SU-DHL-6 (cell line): ENCODE results near the gene MYMX.

Experiments used
- H2AFZ ChIP-seq: fragments of 200-600 bp; sonication (generic); 2 replicates; pipeline ENCODE4 v1.6.1; 2014; ENCODE audit warnings: low read depth, mild to moderate bottlenecking, moderate library complexity, mixed read lengths, antibody characterized with exemption, low read length; ENCODE audit not compliant: severe bottlenecking
- H3F3A ChIP-seq: fragments of 200-600 bp; shearing (Covaris generic); 2 replicates; pipeline ENCODE4 v1.6.0; 2016; ENCODE audit warnings: antibody characterized with exemption, mild to moderate bottlenecking; ENCODE audit not compliant: insufficient read depth
- H3K27ac ChIP-seq: fragments of 200-600 bp; sonication (generic); 2 replicates; pipeline ENCODE4 v1.5.1; 2016; ENCODE audit warnings: low read depth, mild to moderate bottlenecking, low read length, moderate library complexity, mixed read lengths
- H3K27me3 ChIP-seq: fragments of 200-600 bp; sonication (generic), shearing (Covaris generic); 2 replicates; pipeline ENCODE4 v1.6.0; 2014; ENCODE audit warnings: mild to moderate bottlenecking, low read length
- H3K36me3 ChIP-seq: fragments of 200-600 bp; sonication (generic); 2 replicates; pipeline ENCODE4 v1.6.1; 2014; ENCODE audit warnings: mild to moderate bottlenecking, low read length, mixed read lengths
- H3K4me2 ChIP-seq: fragments of 300-600, 200-600 bp; shearing (Covaris generic), sonication (generic); 2 replicates; pipeline ENCODE4 v1.6.0; 2014; ENCODE audit warnings: low read length, low read depth, mild to moderate bottlenecking; ENCODE audit not compliant: poor library complexity, severe bottlenecking
- H3K4me3 ChIP-seq: fragments of 200-600 bp; sonication (generic); 2 replicates; pipeline ENCODE4 v1.5.1; 2014; ENCODE audit warnings: antibody characterized with exemption, low read length, mild to moderate bottlenecking, mixed read lengths; ENCODE audit not compliant: insufficient read depth, poor library complexity, severe bottlenecking
- H3K79me2 ChIP-seq: fragments of 200-600 bp; sonication (generic); 2 replicates; pipeline ENCODE4 v1.6.1; 2014; ENCODE audit warnings: mild to moderate bottlenecking, low read length, moderate library complexity; ENCODE audit not compliant: insufficient read depth
- H3K9ac ChIP-seq: fragments of 200-600 bp; sonication (generic); 2 replicates; pipeline ENCODE4 v1.7.0; 2014; ENCODE audit warnings: mild to moderate bottlenecking, low read length
- H3K9me2 ChIP-seq: fragments of 200-600 bp; sonication (generic); replicated peaks from 2 replicates; pipeline ENCODE4 v1.6.1; 2014; ENCODE audit warnings: low read length; ENCODE audit not compliant: insufficient read depth
- H3K9me3 ChIP-seq: fragments of 200-600 bp; sonication (generic); 2 replicates; pipeline ENCODE4 v1.6.1; 2014; ENCODE audit warnings: low read length, mixed read lengths; ENCODE audit not compliant: insufficient read depth
- H4K20me1 ChIP-seq: fragments of 200-600 bp; sonication (generic); 2 replicates; pipeline ENCODE4 v1.6.1; 2014; ENCODE audit warnings: low read depth, mild to moderate bottlenecking, antibody characterized with exemption, low read length, moderate library complexity, mixed read lengths
- CTCF ChIP-seq: fragments of 200-600 bp; sonication (generic); IDR thresholded peaks from one replicate; pipeline ENCODE4 v1.5.1; 2017; ENCODE audit warnings: antibody characterized with exemption, mild to moderate bottlenecking, low read length, moderate library complexity; ENCODE audit not compliant: insufficient read depth, poor library complexity, severe bottlenecking
- EZH2phosphoT487 ChIP-seq: fragments of 200-600 bp; sonication (generic), shearing (Covaris generic); conservative IDR thresholded peaks from 2 replicates; pipeline ENCODE4 v1.6.1; 2018; ENCODE audit warnings: mild to moderate bottlenecking, antibody characterized with exemption, low read length, moderate library complexity, mixed read lengths

The MYMX gene

GRCh38 chr6:44257025-44257752 is 40.5 kb downstream of the MYMX start, which contains the start of gene SLC35B2:
TSS of gene SLC35B2 (minus strand) at chr6:44257528. CDS start at chr6:44257410, 118 bp downstream.
- H2AFZ ChIP-seq = peak within 1 kb of the TSS; percentile 70

GRCh38 chr6:44257753-44258324 is 41.1 kb downstream of the MYMX start:
- TF ChIP-seq CTCF = no peak
- TF ChIP-seq EZH2phosphoT487 = no peak
- Histone ChIP-seq H3K4me2 (peak overlapping the region; percentile 83), H3K9me2 (no peaks in the 10 kb centered on the region), H3K79me2 (peaks cover 19% of the 10 kb centered on the region), H3K4me3 (peak overlapping the region; percentile 81), H3K9me3 (no peaks in the 10 kb centered on the region), H2AFZ (peak overlapping the region; percentile 28), H4K20me1 (0 out of 2 replicates have a peak, but pooled peaks cover 3% of the 10 kb centered on the region), H3F3A (peaks cover 66% of the 10 kb centered on the region), H3K9ac (peak overlapping the region; percentile 85), H3K27me3 (no peaks in the 10 kb centered on the region), H3K27ac (peak overlapping the region; percentile 71), H3K36me3 (peaks cover 9% of the 10 kb centered on the region; the same call in 1 of the 2 replicates)

More at GRCh38 chr6:44257025-44257752, 40.5 kb downstream of the MYMX start, which contains the start of gene SLC35B2:
- peak; percentile 91 for TF ChIP-seq CTCF
- TF ChIP-seq EZH2phosphoT487 = no peak
- Histone ChIP-seq H3K9me2 (no peaks in the 10 kb centered on the region), H3K27me3 (no peaks in the 10 kb centered on the region), H3K4me2 (peak within 1 kb of the TSS; percentile 83), H3K9ac (peak within 1 kb of the TSS; percentile 85), H3K79me2 (peaks cover 12% of the 10 kb centered on the region), H3F3A (peaks cover 71% of the 10 kb centered on the region), H3K9me3 (no peaks in the 10 kb centered on the region), H3K4me3 (peak within 1 kb of the TSS; percentile 81), H3K27ac (peak within 1 kb of the TSS; percentile 71), H4K20me1 (0 out of 2 replicates have a peak, but pooled peaks cover 3% of the 10 kb centered on the region), H3K36me3 (peaks cover 9% of the 10 kb centered on the region; the same call in 1 of the 2 replicates)

GRCh38 chr6:44258325-44258863 is 41.7 kb downstream of the MYMX start:
- Histone ChIP-seq H2AFZ (no peak overlapping the region), H3K4me2 (peak overlapping the region; percentile 83), H4K20me1 (no peaks in the 10 kb centered on the region), H3F3A (peaks cover 65% of the 10 kb centered on the region), H3K79me2 (peaks cover 24% of the 10 kb centered on the region), H3K9ac (peak overlapping the region; percentile 85), H3K4me3 (no peak overlapping the region), H3K36me3 (peaks cover 6% of the 10 kb centered on the region; the same call in 1 of the 2 replicates), H3K9me2 (no peaks in the 10 kb centered on the region), H3K9me3 (no peaks in the 10 kb centered on the region), H3K27me3 (no peaks in the 10 kb centered on the region), H3K27ac (peak overlapping the region; percentile 71)
- TF ChIP-seq EZH2phosphoT487 (no peak), CTCF (no peak)
